ENCODE results near the gene EXOG. TPM values are rescaled to one million over a fixed set of nuclear protein-coding genes. Genes with fewer than 3 reads are reported as not detected.

The EXOG gene
- total RNA-seq, 1 donor from 2014 or later: 26.2 TPM

DNA sequence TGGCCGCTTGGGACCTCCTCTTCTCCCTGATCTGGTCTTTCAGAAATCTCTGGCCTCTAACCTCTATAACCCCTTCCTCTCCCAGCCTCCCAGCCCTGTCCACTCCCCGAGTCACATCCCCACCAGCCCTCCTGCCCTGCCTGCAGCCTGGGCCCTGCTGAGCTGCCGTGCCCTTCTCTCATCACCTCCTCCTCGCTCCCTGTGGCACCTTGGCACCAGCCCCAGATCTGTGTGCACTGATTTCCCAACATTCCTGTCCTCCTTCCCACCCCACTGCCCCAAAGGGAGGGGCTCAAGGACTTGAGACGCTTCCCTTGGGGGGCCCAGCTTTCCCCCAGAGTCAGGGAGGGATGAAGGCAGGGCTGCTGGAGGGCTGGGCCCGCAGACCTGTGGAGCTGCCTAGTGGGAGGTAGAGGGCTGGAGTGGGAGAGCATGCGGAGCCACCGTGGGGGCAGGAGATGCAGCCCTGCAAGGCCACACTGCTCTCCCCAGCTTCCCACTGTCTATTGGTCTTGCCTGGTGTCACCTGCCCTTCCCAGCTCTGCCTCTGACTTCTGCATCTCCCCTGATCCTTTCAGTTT is 42.7 kb downstream of the EXOG start:
- H3K36me3 Mint-ChIP-seq (ENCODE audit: low read depth): peaks cover 22% of the 10 kb centered on the region
- DNase-seq (ENCODE audit: low read depth, low spot score): no peak
- TF ChIP-seq, protein P1, sequence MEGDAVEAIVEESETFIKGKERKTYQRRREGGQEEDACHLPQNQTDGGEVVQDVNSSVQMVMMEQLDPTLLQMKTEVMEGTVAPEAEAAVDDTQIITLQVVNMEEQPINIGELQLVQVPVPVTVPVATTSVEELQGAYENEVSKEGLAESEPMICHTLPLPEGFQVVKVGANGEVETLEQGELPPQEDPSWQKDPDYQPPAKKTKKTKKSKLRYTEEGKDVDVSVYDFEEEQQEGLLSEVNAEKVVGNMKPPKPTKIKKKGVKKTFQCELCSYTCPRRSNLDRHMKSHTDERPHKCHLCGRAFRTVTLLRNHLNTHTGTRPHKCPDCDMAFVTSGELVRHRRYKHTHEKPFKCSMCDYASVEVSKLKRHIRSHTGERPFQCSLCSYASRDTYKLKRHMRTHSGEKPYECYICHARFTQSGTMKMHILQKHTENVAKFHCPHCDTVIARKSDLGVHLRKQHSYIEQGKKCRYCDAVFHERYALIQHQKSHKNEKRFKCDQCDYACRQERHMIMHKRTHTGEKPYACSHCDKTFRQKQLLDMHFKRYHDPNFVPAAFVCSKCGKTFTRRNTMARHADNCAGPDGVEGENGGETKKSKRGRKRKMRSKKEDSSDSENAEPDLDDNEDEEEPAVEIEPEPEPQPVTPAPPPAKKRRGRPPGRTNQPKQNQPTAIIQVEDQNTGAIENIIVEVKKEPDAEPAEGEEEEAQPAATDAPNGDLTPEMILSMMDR (conservative IDR thresholded peaks at IDR 0.05): no peak
- H3K4me1 Mint-ChIP-seq: no peaks in the 10 kb centered on the region
- H3K4me3 Mint-ChIP-seq: no peak overlapping the region
- H3K9me3 Mint-ChIP-seq: peaks cover 3% of the 10 kb centered on the region
- no peak overlapping the region for H3K27ac Mint-ChIP-seq (ENCODE audit: unreplicated experiment)
- no peaks in the 10 kb centered on the region for H3K27me3 Mint-ChIP-seq (ENCODE audit: low read depth)

DNA sequence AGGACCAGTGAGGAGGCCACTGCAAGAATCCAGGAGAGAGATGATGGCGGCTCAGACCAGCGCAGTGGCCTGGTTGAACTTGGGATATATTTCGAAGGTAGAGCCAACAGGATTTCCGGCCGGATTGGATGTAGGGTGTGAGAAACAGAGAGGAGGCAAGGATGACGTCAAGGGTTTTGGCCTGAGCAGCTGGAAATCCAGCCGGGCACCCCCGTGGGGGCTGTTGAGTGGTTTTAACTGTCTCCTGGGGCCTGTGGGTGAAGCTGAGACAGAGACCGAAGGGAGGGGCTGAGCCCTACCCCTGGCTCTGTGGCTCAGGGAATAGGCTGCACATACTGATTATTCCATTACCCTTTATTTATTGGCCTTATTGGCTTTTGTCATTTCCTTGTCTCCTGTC is 45.7 kb downstream of the EXOG start:
- Mint-ChIP-seq H3K4me1 (no peaks in the 10 kb centered on the region), H3K27me3 (ENCODE audit: low read depth) (no peaks in the 10 kb centered on the region), H3K36me3 (ENCODE audit: low read depth) (peaks cover 4% of the 10 kb centered on the region), H3K27ac (ENCODE audit: unreplicated experiment) (peak overlapping the region; percentile 39), H3K4me3 (no peak overlapping the region), H3K9me3 (no peaks in the 10 kb centered on the region)
- TF ChIP-seq, protein P1 (conservative IDR thresholded peaks at IDR 0.05): no peak
- no peak for DNase-seq (ENCODE audit: low read depth, low spot score)

DNA sequence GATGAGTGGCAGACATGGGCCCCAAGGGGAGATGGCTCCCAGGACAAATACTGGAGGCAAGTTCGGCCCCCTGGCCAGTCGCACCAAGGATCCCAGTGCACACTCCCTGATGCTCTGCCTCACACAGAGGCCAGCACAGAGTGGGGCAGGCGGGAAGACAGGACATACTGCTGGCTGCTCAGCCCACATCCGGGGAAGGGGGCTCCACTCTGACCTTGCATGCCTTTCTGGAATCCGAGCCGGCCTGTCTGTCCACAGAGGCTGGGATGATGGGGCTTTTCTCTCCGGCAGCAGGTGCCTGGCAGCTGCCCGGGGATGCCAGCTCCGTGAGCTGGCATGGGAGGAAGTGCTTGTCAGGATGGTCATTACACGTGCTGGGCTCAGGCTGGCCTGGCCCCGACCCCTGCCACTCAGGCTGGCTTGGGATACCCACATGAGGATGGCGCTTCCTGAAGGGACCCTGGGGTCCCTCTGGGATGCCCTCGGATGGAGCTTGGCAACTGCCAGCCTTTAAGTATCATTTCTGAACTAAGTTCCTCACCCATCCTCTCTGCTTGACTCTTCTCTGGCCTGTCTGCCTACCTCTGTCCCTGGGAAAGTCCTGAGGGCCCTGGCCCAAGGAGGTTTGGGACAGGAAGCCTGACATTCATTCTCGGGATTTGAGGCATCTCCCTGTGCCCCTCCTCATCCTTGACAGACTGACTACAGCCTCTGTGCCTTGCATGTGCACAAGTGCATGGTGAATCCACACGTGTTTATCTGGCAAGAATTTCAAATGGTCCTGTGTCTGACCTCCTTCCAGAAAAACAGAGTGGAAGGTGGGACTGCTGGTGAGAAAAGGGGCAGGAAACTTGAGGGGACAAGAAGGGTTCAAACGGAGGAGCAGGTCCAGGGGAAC is 46.5 kb downstream of the EXOG start:
- Mint-ChIP-seq H3K9me3 (no peaks in the 10 kb centered on the region), H3K36me3 (ENCODE audit: low read depth) (peaks cover 2% of the 10 kb centered on the region), H3K27ac (ENCODE audit: unreplicated experiment) (no peak overlapping the region), H3K4me1 (no peaks in the 10 kb centered on the region), H3K4me3 (no peak overlapping the region), H3K27me3 (ENCODE audit: low read depth) (no peaks in the 10 kb centered on the region)
- no peak for DNase-seq (ENCODE audit: low read depth, low spot score)
- TF ChIP-seq, protein P1 (conservative IDR thresholded peaks at IDR 0.05): no peak

DNA sequence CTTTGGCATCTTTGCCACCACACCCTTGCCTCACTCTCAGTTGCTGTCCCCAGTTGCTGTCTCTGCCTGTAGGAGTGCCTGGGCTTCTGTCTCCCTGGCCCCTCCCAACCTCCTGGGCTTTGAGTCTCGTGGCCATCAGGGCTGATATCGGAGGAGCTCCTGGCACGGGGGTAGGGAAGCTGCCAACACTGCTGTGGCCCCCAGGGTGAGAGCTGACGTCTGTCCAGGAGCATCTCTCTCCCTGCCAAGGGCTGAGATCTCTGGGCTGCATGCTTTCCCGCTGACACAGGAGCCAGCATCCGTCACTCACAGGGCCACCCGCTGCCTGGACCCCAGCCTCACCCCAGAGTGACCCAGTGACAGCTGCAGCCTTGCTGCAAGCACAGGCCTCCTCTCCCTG is 47.4 kb downstream of the EXOG start:
- peaks cover 2% of the 10 kb centered on the region for H3K36me3 Mint-ChIP-seq (ENCODE audit: low read depth)
- no peak overlapping the region for H3K4me3 Mint-ChIP-seq
- no peaks in the 10 kb centered on the region for H3K4me1 Mint-ChIP-seq
- DNase-seq (ENCODE audit: low read depth, low spot score): no peak
- no peaks in the 10 kb centered on the region for H3K9me3 Mint-ChIP-seq
- H3K27me3 Mint-ChIP-seq (ENCODE audit: low read depth): no peaks in the 10 kb centered on the region
- TF ChIP-seq, protein P1 (conservative IDR thresholded peaks at IDR 0.05): no peak
- H3K27ac Mint-ChIP-seq (ENCODE audit: unreplicated experiment): no peak overlapping the region

DNA sequence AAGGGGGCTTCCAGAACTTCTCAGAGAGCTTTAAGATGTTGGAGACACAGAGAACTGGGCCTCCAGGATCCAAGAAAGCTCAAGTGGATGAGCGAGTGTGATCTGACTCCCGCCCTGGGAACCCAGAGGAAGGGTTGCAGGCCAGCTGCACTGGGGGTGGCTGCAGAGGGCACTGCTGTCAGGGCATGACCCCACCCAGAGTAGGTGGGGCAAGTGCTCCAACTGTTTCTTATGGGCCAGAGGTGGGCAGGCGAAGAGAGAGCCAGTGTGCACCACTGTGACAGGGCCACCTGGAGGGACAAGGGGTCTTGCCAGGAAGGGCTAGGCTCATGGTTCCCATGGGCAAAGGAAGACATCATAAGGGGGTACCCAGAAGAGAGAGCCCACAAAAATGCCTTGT is 48.8 kb downstream of the EXOG start:
- DNase-seq (ENCODE audit: low read depth, low spot score): no peak
- H3K4me1 Mint-ChIP-seq: no peaks in the 10 kb centered on the region

More for the DNA sequence above, 48.8 kb downstream of the EXOG start:
- TF ChIP-seq, protein P1 (conservative IDR thresholded peaks at IDR 0.05): no peak
- no peak overlapping the region for H3K4me3 Mint-ChIP-seq
- H3K36me3 Mint-ChIP-seq (ENCODE audit: low read depth): peaks cover 2% of the 10 kb centered on the region
- H3K27me3 Mint-ChIP-seq (ENCODE audit: low read depth): no peaks in the 10 kb centered on the region
- H3K9me3 Mint-ChIP-seq: no peaks in the 10 kb centered on the region
- peak overlapping the region; percentile 76 for H3K27ac Mint-ChIP-seq (ENCODE audit: unreplicated experiment)
